Measurements from ENCODE around the gene KNDC1.

DNA sequence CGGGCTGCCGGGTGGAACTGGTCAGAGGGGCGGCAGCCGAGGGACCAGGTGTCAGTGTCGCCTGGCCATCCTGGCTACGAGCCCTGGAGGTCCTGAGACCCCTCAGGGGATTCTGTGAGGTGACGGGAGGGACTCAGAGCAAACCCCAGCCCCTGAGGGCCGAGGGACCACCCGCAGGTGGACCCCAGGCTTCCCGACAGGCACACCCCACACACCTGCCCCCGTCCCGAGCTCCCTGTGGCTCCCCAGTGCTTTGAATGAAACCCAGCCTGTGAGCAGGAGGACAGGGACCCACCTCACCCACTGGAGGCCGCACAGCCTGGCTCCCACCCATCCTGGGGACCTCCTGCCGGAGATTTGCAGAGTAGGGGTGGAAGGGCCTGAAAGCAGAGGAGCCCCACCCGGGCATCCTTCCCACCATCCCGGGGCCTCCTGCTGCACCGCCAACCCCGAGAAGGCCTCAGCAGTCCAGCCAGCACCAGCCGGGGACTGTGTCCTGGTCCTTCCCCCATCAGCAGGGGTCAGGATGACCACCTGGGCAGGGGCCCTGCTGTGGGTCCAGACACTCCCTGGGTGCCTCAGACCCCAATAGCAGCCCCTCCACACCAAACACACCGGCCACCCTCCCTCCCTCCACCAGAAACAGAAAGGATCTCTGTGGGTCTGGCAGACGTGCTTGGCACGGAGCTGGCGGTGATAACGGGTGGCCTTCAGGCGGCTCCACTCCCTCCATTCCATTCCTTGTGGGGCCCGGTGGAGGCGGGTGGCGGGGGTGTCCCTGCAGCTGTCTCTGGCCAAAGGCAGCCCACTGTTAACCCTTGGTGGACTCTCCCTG, 91.6 kb downstream of the KNDC1 start:
- no peak for TF ChIP-seq POLR2A (IDR thresholded peaks at IDR 0.05)
- TF ChIP-seq, protein P1, sequence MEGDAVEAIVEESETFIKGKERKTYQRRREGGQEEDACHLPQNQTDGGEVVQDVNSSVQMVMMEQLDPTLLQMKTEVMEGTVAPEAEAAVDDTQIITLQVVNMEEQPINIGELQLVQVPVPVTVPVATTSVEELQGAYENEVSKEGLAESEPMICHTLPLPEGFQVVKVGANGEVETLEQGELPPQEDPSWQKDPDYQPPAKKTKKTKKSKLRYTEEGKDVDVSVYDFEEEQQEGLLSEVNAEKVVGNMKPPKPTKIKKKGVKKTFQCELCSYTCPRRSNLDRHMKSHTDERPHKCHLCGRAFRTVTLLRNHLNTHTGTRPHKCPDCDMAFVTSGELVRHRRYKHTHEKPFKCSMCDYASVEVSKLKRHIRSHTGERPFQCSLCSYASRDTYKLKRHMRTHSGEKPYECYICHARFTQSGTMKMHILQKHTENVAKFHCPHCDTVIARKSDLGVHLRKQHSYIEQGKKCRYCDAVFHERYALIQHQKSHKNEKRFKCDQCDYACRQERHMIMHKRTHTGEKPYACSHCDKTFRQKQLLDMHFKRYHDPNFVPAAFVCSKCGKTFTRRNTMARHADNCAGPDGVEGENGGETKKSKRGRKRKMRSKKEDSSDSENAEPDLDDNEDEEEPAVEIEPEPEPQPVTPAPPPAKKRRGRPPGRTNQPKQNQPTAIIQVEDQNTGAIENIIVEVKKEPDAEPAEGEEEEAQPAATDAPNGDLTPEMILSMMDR (IDR thresholded peaks at IDR 0.05) = no peak
